HG02610 (cell line): ENCODE measurements around the gene CADM2.
A peak's percentile ranks its signal among the peaks of the same experiment; 100 is the strongest.

Experiments
- ATAC-seq: cut with Tn5 transposase; IDR thresholded peaks from one replicate; pipeline ENCODE4 v1.9.1; 2021; ENCODE audit warnings: mild to moderate bottlenecking, moderate library complexity; ENCODE audit not compliant: unreplicated experiment

Gene CADM2

DNA sequence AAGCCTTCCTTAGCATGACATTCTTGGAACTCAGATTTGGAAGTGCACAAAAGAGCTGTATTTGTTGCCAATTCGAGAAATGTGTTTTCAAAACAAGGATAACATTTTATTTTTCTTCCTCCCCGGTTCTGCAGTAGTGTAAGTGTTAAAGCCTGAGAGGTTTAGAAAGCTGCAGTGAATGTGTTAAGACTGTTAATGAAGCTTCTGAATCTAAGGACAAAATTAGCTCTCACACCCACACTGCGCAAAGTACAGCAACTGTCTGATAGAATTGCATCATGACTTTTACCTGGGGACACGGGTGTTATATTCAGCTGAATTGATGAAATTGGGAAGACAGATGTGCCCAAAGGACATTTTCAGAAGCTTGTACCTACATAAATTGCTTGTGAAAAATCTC is 344.4 kb downstream of the CADM2 start:
- ATAC-seq, result no peak

DNA sequence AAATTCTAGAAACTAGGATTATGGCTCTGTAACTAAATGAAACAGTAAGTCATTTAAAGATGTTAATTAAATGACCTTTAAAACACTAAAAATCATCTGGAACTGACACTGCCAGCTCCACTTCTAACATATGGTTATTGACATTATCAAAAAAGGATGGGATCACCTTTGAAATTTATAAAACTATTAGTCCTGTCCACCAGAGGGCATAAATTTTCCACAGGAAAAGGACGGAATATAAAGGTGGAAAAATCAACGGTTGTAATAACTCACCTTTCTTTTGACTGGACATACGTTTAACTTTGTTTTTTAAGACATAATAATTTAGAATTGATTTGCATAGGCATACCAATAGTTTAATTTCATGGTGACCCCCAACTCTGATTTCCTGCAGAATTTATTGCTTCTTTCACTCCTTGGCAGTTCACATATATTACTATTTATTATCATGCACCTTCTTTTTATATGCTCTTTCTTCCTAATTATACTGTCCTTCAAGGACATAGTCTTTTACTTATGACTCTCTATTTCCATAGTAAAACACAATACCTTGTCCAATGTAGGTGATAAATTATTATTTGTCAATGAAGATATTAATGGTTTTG is 345.7 kb downstream of the CADM2 start:
- no peak for ATAC-seq

DNA sequence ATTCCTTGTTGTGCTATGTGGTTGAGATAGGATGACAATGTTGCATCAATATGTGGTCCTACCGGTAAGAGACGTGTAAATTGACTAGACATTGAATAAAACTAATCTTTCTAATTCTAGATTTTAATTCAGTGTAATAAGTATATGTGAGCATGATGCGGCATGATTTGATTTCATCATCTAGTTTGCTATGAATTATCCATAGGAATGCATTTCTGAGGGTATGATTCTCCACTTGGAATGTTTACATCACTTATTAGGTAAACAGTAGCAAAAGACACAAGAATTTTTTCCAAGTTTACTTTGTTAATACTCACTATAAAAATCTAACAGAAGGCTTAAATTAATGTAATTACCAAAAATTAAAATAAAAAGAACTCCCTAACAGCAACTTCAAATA is 353.5 kb downstream of the CADM2 start:
- no peak for ATAC-seq

DNA sequence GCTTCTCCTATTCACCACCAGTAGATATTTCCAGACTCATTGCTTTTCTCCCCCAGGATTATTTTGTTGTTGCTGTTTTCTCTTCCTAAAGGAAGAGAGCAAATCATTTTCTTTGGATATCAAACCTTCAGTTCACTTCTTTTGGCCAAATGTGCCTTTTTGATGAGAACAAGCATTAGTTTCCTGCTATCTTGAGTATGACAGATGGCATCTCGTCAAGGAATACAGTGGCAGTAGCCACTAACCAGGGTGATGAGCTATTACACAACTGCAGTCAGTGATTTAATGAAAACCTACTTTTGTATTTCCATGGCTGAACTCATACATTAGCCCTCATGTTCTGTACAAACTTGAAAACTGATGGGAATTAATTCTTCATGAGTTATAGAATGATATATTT is 354.6 kb downstream of the CADM2 start:
- no peak for ATAC-seq

DNA sequence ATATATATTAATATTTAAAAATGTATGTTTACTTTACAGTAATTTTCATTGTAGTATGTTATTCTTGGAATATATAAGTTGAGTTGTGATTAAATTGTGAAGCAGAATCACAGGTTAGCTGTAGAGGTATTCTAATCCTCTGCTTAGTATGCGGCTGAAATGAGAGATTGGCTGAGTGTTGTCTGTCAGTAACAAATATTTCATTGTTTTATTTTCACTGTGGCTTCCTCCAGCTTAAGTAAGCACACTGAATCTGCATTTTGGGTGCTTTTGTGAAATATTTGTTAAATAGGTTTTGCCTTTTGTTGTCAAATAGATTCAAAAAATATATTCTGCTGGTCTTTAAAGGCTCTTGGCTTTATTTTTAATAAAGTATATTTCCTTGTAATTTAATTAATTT is 357.5 kb downstream of the CADM2 start:
- no peak for ATAC-seq

DNA sequence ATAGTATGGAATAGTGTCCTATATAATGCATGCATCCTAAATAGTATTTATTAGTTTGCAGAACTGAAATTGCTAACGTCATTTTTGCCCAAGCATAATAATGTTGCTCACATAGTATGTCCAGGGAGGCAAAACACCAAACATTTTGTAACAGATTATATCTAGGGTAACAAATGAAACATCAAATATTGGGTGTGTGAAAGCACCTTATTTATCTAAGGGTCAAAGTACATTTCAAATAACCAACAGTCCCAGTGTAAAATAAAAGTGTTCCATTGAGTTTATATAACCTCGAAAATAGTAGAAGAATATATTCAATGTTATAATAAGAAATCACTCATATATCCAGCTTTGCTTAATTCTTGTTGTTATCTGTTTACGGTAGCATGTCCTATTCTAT is 363.1 kb downstream of the CADM2 start:
- no peak for ATAC-seq

DNA sequence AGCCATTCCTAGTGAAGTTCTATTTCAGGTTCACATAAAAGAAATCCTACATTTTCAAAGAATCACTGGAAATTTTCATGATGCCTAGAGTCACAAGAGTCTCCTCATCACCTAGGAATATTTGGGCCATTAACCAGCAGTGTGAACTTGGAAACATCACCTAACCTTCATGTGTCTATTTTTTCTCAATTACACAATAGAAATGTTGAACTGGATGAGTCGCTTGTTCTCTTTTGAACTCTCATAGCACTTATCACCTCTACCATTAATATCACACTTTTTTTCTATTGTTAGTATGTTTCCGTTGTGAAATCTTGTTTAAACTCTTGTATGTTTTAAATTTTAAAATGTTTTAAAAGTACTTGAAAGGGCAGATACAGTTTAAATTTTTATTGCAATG is 371.3 kb downstream of the CADM2 start:
- ATAC-seq, result no peak

DNA sequence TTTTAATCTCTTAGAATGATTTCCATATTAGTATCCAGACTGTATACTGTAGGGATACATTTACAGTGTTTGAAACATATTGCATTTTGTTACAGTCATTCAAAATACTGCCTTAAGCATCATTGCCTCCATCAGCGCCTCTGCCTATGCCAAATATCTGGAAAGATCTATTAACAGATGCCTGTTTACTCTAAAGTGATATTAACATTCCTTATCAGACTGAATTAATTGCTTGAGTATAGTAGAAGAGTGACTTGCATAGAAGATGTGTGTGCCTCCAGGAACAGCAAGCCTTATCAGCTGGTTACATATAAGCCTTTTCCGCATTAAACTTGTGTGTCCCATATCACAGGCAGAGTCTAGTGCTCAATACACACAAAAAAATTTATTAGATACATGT is 379.1 kb downstream of the CADM2 start:
- no peak for ATAC-seq

DNA sequence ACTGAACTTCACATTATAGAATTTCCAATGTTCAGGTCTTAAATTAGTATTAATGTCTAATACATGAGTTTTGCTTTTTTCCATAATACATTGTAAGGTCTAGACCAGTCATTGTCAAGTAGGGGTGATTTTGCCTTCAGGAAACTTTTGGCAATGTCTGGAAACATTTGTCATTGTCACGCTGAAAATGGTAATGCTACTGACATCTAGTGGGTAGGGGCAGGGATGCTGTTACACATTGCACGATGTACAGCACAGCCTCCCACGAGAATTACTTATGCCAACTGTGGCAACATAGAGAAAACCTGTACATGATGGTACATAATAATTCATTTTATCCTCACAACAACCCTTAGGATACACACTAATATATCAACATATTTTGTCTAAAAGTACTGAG is 384.1 kb downstream of the CADM2 start:
- peak; percentile 57 for ATAC-seq

DNA sequence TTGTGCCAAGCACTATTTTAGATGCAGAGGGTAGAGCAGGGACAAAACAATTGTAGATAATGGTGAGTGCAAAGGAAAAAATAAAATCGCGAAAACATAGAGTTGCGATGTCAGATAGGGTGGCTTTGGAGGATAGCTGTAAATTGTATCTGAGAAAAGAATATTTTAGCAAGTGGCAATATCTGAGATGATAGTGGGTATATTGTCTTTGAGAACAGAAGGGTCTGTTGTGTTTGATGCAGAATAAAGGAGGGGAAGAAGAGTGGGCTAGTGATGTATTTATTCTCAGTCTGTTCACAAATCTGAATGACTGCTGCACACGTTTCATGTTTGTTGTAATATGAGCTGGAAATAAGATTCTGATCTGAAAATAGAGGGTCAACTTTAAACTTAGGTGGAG is 396.8 kb downstream of the CADM2 start:
- ATAC-seq, result no peak

DNA sequence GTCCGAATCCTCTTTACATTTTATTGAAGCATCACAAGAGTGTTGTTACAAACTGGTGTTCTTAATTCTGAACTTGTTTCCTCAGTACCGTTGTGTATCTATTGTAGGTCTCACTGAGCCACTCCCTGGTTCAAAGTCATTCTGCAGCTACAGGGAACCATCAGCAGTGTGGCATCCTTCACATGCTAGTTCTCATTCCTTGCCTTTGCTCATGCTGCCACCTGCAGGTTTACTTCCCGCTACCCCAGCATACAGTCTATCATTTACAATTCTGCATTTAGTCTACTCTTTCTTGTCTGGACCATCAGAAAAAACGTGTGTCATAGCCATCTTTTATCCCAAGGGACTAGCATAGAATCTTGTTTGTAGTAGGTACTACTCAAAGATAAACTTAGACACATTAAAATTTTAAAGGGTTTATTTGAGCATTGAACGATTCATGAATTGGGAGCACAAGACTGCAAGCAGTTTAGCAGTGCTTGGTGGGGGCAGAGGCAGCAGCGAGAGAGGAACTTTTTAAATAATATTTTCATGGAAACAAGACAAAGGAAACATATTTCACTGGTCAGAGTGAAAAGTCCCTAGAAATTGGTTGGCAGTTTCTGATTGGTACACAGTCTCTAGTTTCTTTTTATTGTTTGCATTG is 402.1 kb downstream of the CADM2 start:
- ATAC-seq, result peak; percentile 90

DNA sequence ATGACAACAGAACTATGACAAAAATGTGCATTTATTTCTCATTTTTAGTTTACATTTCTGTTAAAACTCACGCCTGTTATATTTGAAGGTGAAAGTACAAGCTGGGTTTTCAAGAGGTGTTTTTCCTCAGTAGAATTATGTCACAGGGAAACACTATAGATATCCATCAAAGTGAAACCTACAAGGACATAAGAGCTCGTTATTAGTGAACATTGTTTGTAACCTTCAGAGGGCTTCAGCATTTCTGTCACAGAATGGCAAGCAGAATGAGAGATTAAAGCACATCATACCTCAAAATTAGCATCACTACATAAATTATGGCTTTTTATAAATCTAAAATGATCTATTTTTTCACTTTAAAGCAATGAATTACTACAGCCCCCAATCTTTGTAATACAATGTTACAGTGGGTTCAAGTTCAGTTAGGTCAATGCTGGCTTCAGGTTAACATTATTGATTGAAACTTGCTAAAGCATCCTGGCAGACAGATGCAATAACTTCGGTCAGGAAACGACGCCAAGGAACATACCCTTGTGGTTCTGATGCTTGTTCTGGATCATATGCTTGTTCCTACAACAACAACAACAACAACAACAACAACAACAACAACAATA is 405.6 kb downstream of the CADM2 start:
- ATAC-seq, result no peak

DNA sequence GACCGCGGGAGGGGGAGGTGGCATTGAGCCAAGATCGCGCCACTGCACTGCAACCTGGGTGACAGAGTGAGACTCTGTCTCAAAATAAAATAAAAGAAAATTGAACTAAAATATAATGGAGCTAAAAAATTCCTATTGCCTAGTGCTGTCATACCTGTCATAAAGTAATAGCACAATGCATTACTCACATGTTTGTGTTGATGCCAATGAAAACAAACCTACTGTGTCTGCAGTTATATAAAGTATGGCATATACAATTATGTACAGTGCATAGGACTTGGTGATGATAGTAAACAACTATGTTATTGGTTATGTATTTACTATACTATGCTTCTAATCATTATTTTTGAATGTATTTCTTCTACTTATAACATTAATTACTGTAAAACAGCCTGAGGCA is 411.6 kb downstream of the CADM2 start:
- no peak for ATAC-seq

DNA sequence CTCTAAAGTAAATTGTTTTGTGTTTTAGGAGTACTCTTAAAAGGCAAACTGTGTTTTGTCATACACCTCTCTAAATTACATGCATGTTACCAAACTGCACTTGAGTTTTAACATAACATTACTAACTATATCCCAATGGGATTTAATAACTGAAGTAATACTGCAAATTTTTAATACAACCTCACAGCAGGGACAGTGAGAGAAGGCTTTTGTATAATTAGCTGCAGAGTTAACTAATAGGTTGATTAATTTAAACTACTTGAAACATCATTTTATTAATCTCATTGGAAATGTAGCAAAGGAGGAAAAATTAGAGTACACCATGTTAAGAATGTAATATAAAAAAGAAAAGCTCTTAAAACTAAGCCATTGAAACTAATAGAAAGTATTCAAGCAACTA is 417.3 kb downstream of the CADM2 start:
- no peak for ATAC-seq

DNA sequence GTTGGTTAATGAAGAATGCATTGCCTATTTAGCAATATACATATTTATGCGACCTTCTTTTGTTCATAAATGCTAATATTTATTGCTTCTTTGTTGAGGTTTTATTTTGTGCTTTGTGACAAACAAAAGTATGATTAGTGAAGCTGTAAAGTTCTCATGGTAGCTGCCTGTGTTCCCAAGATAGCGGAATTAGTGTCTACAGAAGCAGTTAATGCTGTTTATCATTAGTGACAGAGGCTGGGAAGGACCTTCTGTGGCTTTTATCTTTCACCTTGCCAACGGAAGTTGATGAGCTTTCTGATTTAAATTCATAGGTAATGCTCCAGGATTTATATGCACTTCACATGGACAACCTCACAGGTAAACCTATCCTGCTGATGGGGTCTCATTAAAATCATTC is 418.3 kb downstream of the CADM2 start:
- no peak for ATAC-seq

DNA sequence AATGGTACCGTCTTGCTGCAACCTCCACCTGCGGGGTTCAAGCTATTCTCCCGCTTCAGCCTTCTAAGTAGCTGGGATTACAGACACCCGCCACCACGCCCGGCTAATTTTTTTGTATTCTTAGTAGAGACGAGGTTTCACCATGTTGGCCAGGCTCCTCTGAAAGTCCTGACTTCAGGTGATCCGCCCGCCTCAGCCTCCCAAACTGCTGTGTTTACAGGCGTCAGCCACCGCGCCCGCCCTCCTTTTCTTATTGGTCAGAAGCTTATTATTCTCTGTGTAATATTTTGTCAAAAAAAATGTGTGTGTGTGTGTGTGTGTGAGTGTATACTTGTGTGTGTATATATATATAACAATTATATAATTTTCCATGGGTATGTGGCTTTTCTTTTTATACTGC is 425.6 kb downstream of the CADM2 start:
- ATAC-seq, result no peak

DNA sequence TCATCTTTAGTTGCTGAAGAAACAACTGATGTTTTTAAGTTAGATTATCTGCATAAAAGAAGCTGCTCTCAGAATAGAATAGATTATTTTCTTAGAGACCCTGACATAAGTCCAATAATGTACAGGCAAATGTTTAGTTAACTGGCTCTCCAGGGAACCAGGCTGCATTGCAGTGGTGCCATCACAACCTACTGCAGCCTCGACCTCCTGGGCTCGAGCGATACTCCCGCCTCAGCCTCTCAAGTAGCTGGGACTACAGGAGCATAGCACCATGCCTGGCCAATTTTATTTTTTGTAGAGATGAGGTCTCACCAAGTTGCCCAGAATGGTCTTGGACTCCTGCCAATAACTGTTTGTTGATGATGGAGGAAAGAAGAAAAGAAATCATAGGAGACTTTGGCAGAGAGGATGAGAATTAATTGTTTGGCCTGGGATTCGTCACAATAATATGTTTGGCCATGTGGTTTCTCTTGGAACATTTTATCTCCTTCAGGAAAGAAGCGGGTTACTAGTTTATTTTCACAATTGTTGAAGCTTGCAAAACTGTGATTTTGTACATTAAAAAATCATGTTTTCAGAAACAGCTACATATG is 429.2 kb downstream of the CADM2 start:
- ATAC-seq, result no peak

DNA sequence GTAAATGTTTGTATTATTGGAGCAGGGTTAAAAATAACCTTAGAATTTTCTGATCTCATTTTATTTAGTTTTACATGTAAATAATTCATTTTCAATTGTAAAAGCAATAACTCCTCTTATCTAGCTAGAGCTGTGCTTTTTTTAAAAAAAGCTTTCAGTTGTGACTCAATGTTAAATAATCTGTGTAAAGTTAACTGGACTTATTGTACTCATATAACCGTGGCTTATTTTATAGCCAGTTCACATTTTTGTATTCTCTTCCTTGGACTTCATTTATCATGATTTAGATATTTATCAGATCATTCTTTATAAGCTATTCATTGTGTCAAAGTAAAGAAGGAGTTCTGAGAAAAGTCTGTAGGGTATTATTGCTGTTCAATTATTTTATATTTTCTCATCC is 435.6 kb downstream of the CADM2 start:
- no peak for ATAC-seq

DNA sequence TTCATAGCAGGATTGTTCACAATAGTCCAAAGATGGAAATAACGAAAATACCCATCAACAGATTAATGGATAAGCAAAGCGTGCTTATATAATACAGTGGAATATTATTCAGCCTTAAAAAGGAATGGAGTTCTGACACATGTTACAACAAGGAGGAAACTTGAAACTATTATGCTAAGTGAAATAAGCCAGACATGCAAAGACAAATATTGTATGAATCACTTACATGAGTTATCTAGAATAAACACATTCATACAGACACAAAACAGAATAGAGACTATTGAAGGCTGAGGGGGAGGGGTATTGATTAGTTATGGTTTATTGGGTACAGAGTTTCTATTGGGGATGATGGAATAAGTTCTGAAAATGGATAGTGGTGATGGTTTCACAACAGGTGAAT is 438.6 kb downstream of the CADM2 start:
- no peak for ATAC-seq

DNA sequence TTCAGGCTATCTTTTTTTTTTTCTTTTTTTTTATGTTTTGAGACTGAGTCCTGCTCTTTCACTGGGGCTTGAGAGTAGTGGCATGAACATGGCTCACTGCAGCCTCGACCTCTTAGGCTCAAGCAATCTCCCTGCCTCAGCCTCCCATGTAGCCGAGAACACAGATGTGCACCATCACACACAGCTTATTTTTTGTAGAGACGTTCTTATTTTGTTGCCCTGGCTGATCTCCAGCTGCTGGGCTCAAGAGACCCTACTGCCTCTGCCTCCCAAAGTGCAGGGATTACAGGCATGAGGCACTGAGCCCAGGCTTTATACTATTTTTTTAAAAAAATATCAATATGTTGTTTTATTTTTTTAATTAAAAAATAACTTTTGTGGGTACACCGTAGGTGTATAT is 467.3 kb downstream of the CADM2 start:
- no peak for ATAC-seq

DNA sequence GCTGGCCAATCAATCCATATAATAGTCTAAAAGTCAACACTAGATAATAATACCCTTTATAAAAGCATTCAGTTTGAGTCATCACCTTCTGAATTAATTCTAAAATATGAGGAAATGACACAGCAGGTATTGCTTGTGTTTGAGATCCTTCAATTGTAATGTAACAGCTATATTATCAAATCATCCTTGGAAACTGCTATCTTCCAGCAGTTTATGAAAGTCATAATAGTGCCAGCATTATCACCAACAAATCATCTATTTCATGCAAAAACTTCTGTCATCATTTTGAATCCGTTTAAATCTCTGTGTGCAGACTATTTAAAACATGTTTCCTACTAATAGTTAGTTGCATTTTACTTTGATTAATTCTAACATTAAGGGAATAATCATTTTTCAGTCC is 468.7 kb downstream of the CADM2 start:
- ATAC-seq, result no peak

DNA sequence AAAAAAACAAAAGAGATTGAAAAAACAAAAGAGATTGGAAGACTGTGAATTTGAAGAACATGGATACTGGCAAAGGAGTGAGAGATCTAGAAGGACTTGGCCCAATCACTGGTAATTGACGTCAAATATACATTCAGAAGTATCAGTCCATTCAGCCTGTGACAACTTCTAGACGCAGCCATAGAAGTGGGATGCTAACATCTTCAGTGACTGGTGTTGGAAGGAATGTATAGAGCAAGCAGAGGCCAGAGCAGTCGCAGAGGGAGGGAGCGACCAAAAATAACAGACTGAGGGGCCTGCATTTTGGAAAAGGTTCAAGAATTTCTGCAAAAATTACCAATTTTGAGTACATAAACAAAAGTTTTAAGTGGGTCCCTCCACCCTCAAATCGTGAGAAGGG is 473.3 kb downstream of the CADM2 start:
- no peak for ATAC-seq
